GM21786 (cell line): ENCODE results near the gene TSPAN18.

ENCODE experiments used
- ATAC-seq: cut with Tn5 transposase; IDR thresholded peaks from one replicate; pipeline ENCODE4 v1.9.1; 2021; ENCODE audit not compliant: unreplicated experiment

TSPAN18 gene

GRCh38 chr11:44912270-44912987, 185.7 kb downstream of the TSPAN18 start:
- ATAC-seq = no peak

- no peak for ATAC-seq
Measured at GRCh38 chr11:44913502-44913901, 186.7 kb downstream of the TSPAN18 start.

GRCh38 chr11:44914105-44914504, 187.3 kb downstream of the TSPAN18 start:
- ATAC-seq = no peak

GRCh38 chr11:44915004-44915403, 188.2 kb downstream of the TSPAN18 start:
- no peak for ATAC-seq

GRCh38 chr11:44915621-44916020, 188.9 kb downstream of the TSPAN18 start:
- ATAC-seq = no peak

- no peak for ATAC-seq
Measured at GRCh38 chr11:44916331-44916730, 189.6 kb downstream of the TSPAN18 start.

GRCh38 chr11:44916801-44917385, 190.1 kb downstream of the TSPAN18 start:
- no peak for ATAC-seq

- ATAC-seq = no peak
Measured at GRCh38 chr11:44917741-44918140, 191.0 kb downstream of the TSPAN18 start.

- ATAC-seq = no peak
Measured at GRCh38 chr11:44920451-44920850, 193.7 kb downstream of the TSPAN18 start.

- no peak for ATAC-seq
Measured at GRCh38 chr11:44923115-44923514, 196.4 kb downstream of the TSPAN18 start.

GRCh38 chr11:44923806-44924205, 197.0 kb downstream of the TSPAN18 start:
- ATAC-seq = no peak

- no peak for ATAC-seq
Measured at GRCh38 chr11:44926036-44926435, 199.3 kb downstream of the TSPAN18 start.

GRCh38 chr11:44927174-44927661, 200.5 kb downstream of the TSPAN18 start:
- no peak for ATAC-seq

- no peak for ATAC-seq
Measured at GRCh38 chr11:44928144-44928543, 201.4 kb downstream of the TSPAN18 start.

- no peak for ATAC-seq
Measured at GRCh38 chr11:44928816-44929215, 202.1 kb downstream of the TSPAN18 start.

- no peak for ATAC-seq
Measured at GRCh38 chr11:44930588-44931302, 204.0 kb downstream of the TSPAN18 start.

- ATAC-seq = no peak
Measured at GRCh38 chr11:44931466-44931865, 204.7 kb downstream of the TSPAN18 start.

GRCh38 chr11:44934110-44934509, 207.3 kb downstream of the TSPAN18 start:
- ATAC-seq = no peak

GRCh38 chr11:44934735-44935250, 208.0 kb downstream of the TSPAN18 start:
- ATAC-seq = no peak

- ATAC-seq = peak; percentile 70
Measured at GRCh38 chr11:44936525-44936924, 209.8 kb downstream of the TSPAN18 start.

- no peak for ATAC-seq
Measured at GRCh38 chr11:44936951-44937543, 210.3 kb downstream of the TSPAN18 start.
